Endodermal cell (in vitro differentiated cells): ENCODE measurements around the gene HCRTR1. TPM values are rescaled to one million over a fixed set of nuclear protein-coding genes. Genes with fewer than 3 reads are reported as not detected.

Experiments used
- DNase-seq: peaks from one replicate; pipeline ENCODE4 v3.0.0-alpha.2; 2017
- H3K27ac ChIP-seq: 2 replicates; pipeline ENCODE4 v1.5.1; 2013; ENCODE audit warnings: mild to moderate bottlenecking, low read depth, low read length, moderate library complexity
- H3K27me3 ChIP-seq: 2 replicates; pipeline ENCODE4 v1.6.1; 2013; ENCODE audit warnings: mild to moderate bottlenecking, low read length, moderate library complexity; ENCODE audit not compliant: insufficient read depth, control insufficient read depth, poor library complexity, severe bottlenecking
- H3K36me3 ChIP-seq: 2 replicates; pipeline ENCODE4 v1.7.0; 2013; ENCODE audit warnings: mild to moderate bottlenecking, low read length, moderate library complexity; ENCODE audit not compliant: control insufficient read depth, insufficient read depth
- H3K4me1 ChIP-seq: one replicate; pipeline ENCODE4 v1.7.0; 2013; ENCODE audit warnings: low read length; ENCODE audit not compliant: control insufficient read depth, insufficient read depth
- H3K4me3 ChIP-seq: 2 replicates; pipeline ENCODE4 v1.5.1; 2013; ENCODE audit warnings: mild to moderate bottlenecking, low read length, moderate library complexity
- H3K9ac ChIP-seq: 2 replicates; pipeline ENCODE4 v1.6.1; 2013; ENCODE audit warnings: mild to moderate bottlenecking, low read length, moderate library complexity; ENCODE audit not compliant: poor library complexity, severe bottlenecking; ENCODE audit errors: extremely low read depth
- H3K9me3 ChIP-seq: 2 replicates; pipeline ENCODE4 v1.6.1; 2013; ENCODE audit warnings: mild to moderate bottlenecking, low read length, moderate library complexity; ENCODE audit not compliant: control insufficient read depth
- H3K27ac Mint-ChIP-seq: 2 replicates; pipeline ENCODE4 v1.8.0; 2020; ENCODE audit warnings: mixed read lengths
- H3K27me3 Mint-ChIP-seq: 2 replicates; pipeline ENCODE4 v1.8.0; 2021; ENCODE audit warnings: mild to moderate bottlenecking, mixed read lengths; ENCODE audit not compliant: insufficient read depth
- H3K36me3 Mint-ChIP-seq: 2 replicates; pipeline ENCODE4 v1.8.0; 2020; ENCODE audit warnings: low read depth, mixed read lengths
- H3K4me1 Mint-ChIP-seq: 2 replicates; pipeline ENCODE4 v1.8.0; 2020; ENCODE audit warnings: mixed read lengths
- H3K4me3 Mint-ChIP-seq: 2 replicates; pipeline ENCODE4 v1.8.0; 2020; ENCODE audit warnings: mild to moderate bottlenecking, moderate library complexity, mixed read lengths
- H3K9me3 Mint-ChIP-seq: 2 replicates; pipeline ENCODE4 v1.8.0; 2020; ENCODE audit warnings: mild to moderate bottlenecking, mixed read lengths
- CTCF ChIP-seq: fragments of 200-600 bp; sonication (generic); conservative IDR thresholded peaks from 2 replicates; pipeline ENCODE4 v1.5.0; 2021; ENCODE audit warnings: antibody characterized with exemption, mild to moderate bottlenecking
- WGBS, 2 experiments: methylation state at CpG; one replicate each; pipeline versions ENCODE4 v1.1.5 to v1.1.7; 2013; ENCODE audit warnings: missing lambda C conversion rate in 2 of 2, mixed read lengths in 1 of 2; ENCODE audit not compliant: insufficient coverage in 1 of 2, insufficient read length in 1 of 2; 5-methylcytosine and 5-hydroxymethylcytosine counted together
- total RNA-seq, 2 donors: library from RNA; stranded (reverse); fragmentation: NEBNext Ultra II Directional in 1 of 2; extraction: Animal tissue kit (Norgen Biotek cat#: 25700) in 1 of 2; gene quantifications; 2 replicates in 1 of 2; 3 replicates in 1 of 2; pipeline ENCODE4 v1.2.1, GENCODE V29; 2021

HCRTR1 gene
- total RNA-seq, 2 donors from 2014 or later, result not detected

DNA sequence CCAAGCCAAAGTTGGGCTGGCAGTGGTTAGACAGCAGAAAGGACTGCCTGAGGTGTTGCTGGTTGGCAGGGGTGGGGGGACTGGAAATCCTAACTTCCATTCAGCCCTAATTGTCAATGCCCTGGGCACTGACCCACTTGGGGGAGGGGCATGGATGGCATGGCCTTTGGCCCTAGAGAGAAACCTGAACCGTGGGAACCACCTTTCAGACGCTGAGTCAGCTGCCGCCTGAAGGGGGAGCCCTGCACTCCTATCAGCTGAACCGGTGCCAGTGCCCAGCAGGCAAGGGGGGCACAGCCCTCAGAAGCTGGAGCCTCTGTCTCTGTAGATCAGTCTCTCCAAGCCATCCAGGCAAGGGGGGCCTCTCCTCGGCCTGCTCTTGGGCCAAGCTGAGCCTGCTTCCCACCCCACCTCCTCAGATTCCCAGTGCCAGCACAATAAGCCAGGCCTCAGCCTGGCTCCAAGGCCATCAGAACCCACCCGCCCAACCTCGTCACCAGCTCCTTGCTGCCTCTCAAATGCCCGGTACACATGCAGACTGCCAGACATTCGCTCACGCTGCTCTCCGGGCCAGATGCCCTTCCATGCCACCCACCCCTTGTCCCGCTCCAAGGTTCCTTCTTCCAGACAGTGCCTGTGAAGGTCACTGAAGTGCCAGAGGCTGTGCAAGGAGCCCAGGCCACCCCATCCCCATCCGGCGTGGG lies 29.6 kb upstream of the HCRTR1 start:
- peak overlapping the region; percentile 74 for H3K27ac Mint-ChIP-seq
- peak overlapping the region; percentile 32 for H3K4me3 Mint-ChIP-seq
- H3K27me3 ChIP-seq, result peaks cover 16% of the 10 kb centered on the region
- H3K4me1 ChIP-seq, result peaks cover 4% of the 10 kb centered on the region
- no peak overlapping the region for H3K4me3 ChIP-seq
- TF ChIP-seq CTCF, result peak; percentile 89
- H3K27me3 Mint-ChIP-seq, result peaks cover 24% of the 10 kb centered on the region
- DNase-seq, result peak; percentile 95
- no peaks in the 10 kb centered on the region for H3K9me3 Mint-ChIP-seq
- H3K27ac ChIP-seq, result no peak overlapping the region
- H3K9me3 ChIP-seq, result no peaks in the 10 kb centered on the region
- H3K9ac ChIP-seq, result no peak overlapping the region
- H3K36me3 ChIP-seq, result no peaks in the 10 kb centered on the region
- H3K36me3 Mint-ChIP-seq, result no peaks in the 10 kb centered on the region
- peaks cover 19% of the 10 kb centered on the region for H3K4me1 Mint-ChIP-seq
- WGBS, 2 experiments, result 62 to 66% methylated on average over 11 to 14 of the region's 14 CpGs

DNA sequence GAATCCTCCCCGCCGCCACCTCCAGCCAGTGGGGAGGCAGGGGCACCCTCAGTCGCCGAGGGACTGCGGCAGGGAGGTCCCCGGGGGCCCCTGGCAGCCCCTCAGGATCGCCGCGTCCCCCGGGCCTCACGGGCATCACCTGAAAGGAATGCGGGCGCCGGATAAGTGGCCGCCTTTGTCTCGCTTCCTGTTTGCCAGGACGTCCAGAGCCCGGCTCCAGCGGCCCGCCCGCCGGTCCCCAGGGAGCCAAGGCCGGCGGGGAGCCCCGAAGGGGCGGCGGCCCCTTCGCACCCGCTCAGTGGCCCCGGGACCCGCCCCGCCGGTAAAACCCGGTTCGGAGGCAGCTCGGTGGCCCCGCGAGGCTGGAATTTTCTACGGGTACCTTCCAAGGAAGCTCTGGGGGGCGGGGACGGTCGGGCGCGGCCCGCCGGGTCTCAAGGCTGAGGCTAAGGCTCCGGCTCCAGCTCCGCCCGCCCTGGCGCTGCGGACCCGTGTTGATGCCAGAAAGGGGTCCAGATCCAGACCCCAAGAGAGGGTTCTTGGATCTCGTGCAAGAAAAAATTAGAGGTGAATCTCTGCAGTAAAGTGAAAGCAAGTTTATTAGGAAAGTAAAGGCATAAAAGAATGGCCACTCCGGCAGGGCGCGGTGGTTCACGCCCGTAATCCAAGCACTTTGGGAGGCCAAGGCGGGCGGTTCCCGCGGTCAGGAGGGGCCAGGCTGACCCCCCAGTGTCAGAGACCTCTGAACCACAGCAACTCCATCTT lies 28.6 kb upstream of the HCRTR1 start:
- H3K27ac Mint-ChIP-seq, result peak overlapping the region; percentile 77
- H3K27me3 ChIP-seq, result peaks cover 16% of the 10 kb centered on the region

More for the DNA sequence above, 28.6 kb upstream of the HCRTR1 start:
- Mint-ChIP-seq H3K27me3 (peaks cover 25% of the 10 kb centered on the region), H3K36me3 (no peaks in the 10 kb centered on the region), H3K9me3 (no peaks in the 10 kb centered on the region), H3K4me1 (peaks cover 19% of the 10 kb centered on the region), H3K4me3 (peak overlapping the region; percentile 35)
- H3K27ac ChIP-seq, result no peak overlapping the region
- no peaks in the 10 kb centered on the region for H3K36me3 ChIP-seq
- peaks cover 4% of the 10 kb centered on the region for H3K4me1 ChIP-seq
- DNase-seq, result peak; percentile 84
- no peak overlapping the region for H3K4me3 ChIP-seq
- H3K9ac ChIP-seq, result no peak overlapping the region
- no peaks in the 10 kb centered on the region for H3K9me3 ChIP-seq
- no peak for TF ChIP-seq CTCF
- WGBS, 2 experiments, result 48 to 49% methylated on average over 17 to 62 of the region's 62 CpGs
